Measurements from ENCODE around the gene ADSS1. TPM values are rescaled to one million over a fixed set of nuclear protein-coding genes. Genes with fewer than 3 reads are reported as not detected.
A peak's percentile ranks its signal among the peaks of the same experiment; 100 is the strongest.

Gene ADSS1
- total and polyA plus RNA-seq, 10 donors = 2.7 to 11.7 (median 5.1) TPM

GRCh38 chr14:104692261-104692938 is 31.6 kb upstream of the ADSS1 start:
- H3K36me3 ChIP-seq = peaks cover 0 to 40% (median 6%) of the 10 kb centered on the region in 6 donors
- intact Hi-C loops (cut with DNase I; ENCODE audit: low total_unique reads) = no loop called here
- H3K4me1 ChIP-seq = peaks cover 71 to 100% (median 93%) of the 10 kb centered on the region in 6 donors
- 75 to 89% (median 81%) methylated on average over 13 to 15 of the region's 15 CpGs for WGBS, 5 donors
- peaks cover 0 to 15% (median 0%) of the 10 kb centered on the region in 7 donors for H3K27me3 ChIP-seq (replicated peaks in 1 of 7)
- no peak for DNase-seq
- peak overlapping the region; percentile 3 to 90 (median 56) for H3K27ac ChIP-seq
- H3K4me3 ChIP-seq = peak overlapping the region in 1 of 8 donors; percentile 96
- TF ChIP-seq POLR2A (IDR thresholded peaks at IDR 0.05) = no peak
- peak in 2 of 3 donors; percentile 37 to 46 for TF ChIP-seq POLR2AphosphoS5 (IDR thresholded peaks at IDR 0.05)
- H3K9me3 ChIP-seq = no peaks in the 10 kb centered on the region

DNA sequence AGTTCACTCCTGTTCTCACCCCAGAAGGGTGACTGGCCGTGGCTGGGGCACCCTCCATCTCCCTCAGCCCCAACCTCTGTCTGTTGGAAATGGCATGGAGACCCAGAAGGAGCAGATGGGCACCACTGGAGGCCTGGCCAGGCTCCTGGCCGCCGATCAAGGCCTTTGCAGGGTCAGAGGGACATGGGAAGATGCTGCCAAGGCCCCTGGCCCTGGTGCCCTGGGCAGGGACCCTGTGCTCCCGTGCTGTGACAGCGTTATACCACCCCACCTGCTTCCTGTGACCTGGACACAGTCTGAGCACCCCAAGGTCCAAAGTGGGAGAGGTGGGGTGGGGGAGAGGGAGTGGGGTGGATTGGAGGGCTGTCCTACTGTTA is 31.1 kb upstream of the ADSS1 start:
- H3K4me3 ChIP-seq = peak overlapping the region in 1 of 8 donors; percentile 96
- H3K9me3 ChIP-seq = no peaks in the 10 kb centered on the region
- peaks cover 65 to 100% (median 93%) of the 10 kb centered on the region in 6 donors for H3K4me1 ChIP-seq
- H3K36me3 ChIP-seq = peaks cover 0 to 46% (median 6%) of the 10 kb centered on the region in 6 donors
- intact Hi-C loops (cut with DNase I; ENCODE audit: low total_unique reads) = no loop called here
- no peak for DNase-seq
- TF ChIP-seq CTCF (IDR thresholded peaks at IDR 0.05 in 8 of 11, conservative IDR thresholded peaks at IDR 0.05 in 3 of 11) (no peak), POLR2A (IDR thresholded peaks at IDR 0.05) (no peak), POLR2AphosphoS5 (IDR thresholded peaks at IDR 0.05) (no peak)
- H3K27ac ChIP-seq = peak overlapping the region; percentile 3 to 90 (median 56)
- H3K27me3 ChIP-seq (replicated peaks in 1 of 7) = peaks cover 0 to 15% (median 0%) of the 10 kb centered on the region in 7 donors
- 46 to 74% (median 72%) methylated on average over 3 to 5 of the region's 5 CpGs for WGBS, 5 donors

- H3K36me3 ChIP-seq = peaks cover 0 to 48% (median 6%) of the 10 kb centered on the region in 6 donors
- 82 to 92% (median 86%) methylated on average over 10 to 26 of the region's 26 CpGs for WGBS, 5 donors
- H3K4me1 ChIP-seq = peaks cover 64 to 100% (median 88%) of the 10 kb centered on the region in 6 donors
- no peak for DNase-seq
- H3K4me3 ChIP-seq = no peak overlapping the region
- peaks cover 0 to 14% (median 0%) of the 10 kb centered on the region in 7 donors for H3K27me3 ChIP-seq (replicated peaks in 1 of 7)
- intact Hi-C loops (cut with DNase I; ENCODE audit: low total_unique reads) = no loop called here
- H3K27ac ChIP-seq = peak overlapping the region in 6 of 8 donors; percentile 19 to 90 (median 83)
- H3K9me3 ChIP-seq = no peaks in the 10 kb centered on the region
- no peak for TF ChIP-seq POLR2A (IDR thresholded peaks at IDR 0.05)
- no peak for TF ChIP-seq CTCF (IDR thresholded peaks at IDR 0.05 in 8 of 11, conservative IDR thresholded peaks at IDR 0.05 in 3 of 11)
- TF ChIP-seq POLR2AphosphoS5 (IDR thresholded peaks at IDR 0.05) = no peak
These were observed 30.3 kb upstream of the ADSS1 start for GRCh38 chr14:104693482-104694431.

GRCh38 chr14:104694475-104694950 is 29.5 kb upstream of the ADSS1 start:
- Histone ChIP-seq H3K9me3 (no peaks in the 10 kb centered on the region), H3K36me3 (peaks cover 0 to 48% (median 6%) of the 10 kb centered on the region in 6 donors), H3K4me3 (peak overlapping the region in 2 of 8 donors; percentile 7 to 47), H3K27ac (peak overlapping the region in 7 of 8 donors; percentile 51 to 90 (median 80)), H3K4me1 (peaks cover 61 to 100% (median 88%) of the 10 kb centered on the region in 6 donors), H3K27me3 (replicated peaks in 1 of 7) (peaks cover 0 to 6% (median 0%) of the 10 kb centered on the region in 7 donors)
- DNase-seq = no peak
- peak in 1 of 3 donors; percentile 8 for TF ChIP-seq POLR2AphosphoS5 (IDR thresholded peaks at IDR 0.05)
- TF ChIP-seq POLR2A (IDR thresholded peaks at IDR 0.05) = no peak
- TF ChIP-seq CTCF (IDR thresholded peaks at IDR 0.05 in 8 of 11, conservative IDR thresholded peaks at IDR 0.05 in 3 of 11) = no peak
- intact Hi-C loops (cut with DNase I; ENCODE audit: low total_unique reads) = no loop called here
- WGBS, 5 donors = 74 to 93% (median 75%) methylated on average over 5 to 15 of the region's 15 CpGs
